GM12872 (cell line): Measurements from ENCODE around the gene HLA-DMB.

Source experiments
- CTCF ChIP-seq: IDR thresholded peaks from 3 replicates; pipeline ENCODE4 v1.5.1; 2011; ENCODE audit warnings: low read depth, mild to moderate bottlenecking, low read length, moderate library complexity; ENCODE audit not compliant: insufficient read depth

The HLA-DMB gene

GRCh38 chr6:32940656-32941213 lies at the start of gene HLA-DMB:
Gene HLA-DMB, minus strand, starts transcription at chr6:32941028. Its CDS starts 221 bp downstream, at chr6:32940807.
- TF ChIP-seq CTCF = no peak

GRCh38 chr6:32989368-32989767 lies 48.5 kb upstream of the HLA-DMB start:
- no peak for TF ChIP-seq CTCF

GRCh38 chr6:32984622-32985389 lies 44.0 kb upstream of the HLA-DMB start:
- TF ChIP-seq CTCF = peak; percentile 92

GRCh38 chr6:32983964-32984621 lies 43.3 kb upstream of the HLA-DMB start:
- TF ChIP-seq CTCF = no peak

GRCh38 chr6:32983493-32983848 lies 42.6 kb upstream of the HLA-DMB start:
- no peak for TF ChIP-seq CTCF

- no peak for TF ChIP-seq CTCF
These were observed 42.1 kb upstream of the HLA-DMB start for GRCh38 chr6:32982702-32983492.
